ENCODE data around the gene MAP2.

MAP2 gene

GRCh38 chr2:209644842-209645241 is 221.0 kb downstream of the MAP2 start:
- DNase-seq (ENCODE audit: low read depth in 1 of 2, low spot score in 1 of 2), result no peak

GRCh38 chr2:209648714-209649113 is 224.9 kb downstream of the MAP2 start:
- DNase-seq (ENCODE audit: low read depth in 1 of 2, low spot score in 1 of 2), result no peak

- no peak for DNase-seq (ENCODE audit: low read depth in 1 of 2, low spot score in 1 of 2)
Measured at GRCh38 chr2:209653134-209653533, 229.3 kb downstream of the MAP2 start.

DNA sequence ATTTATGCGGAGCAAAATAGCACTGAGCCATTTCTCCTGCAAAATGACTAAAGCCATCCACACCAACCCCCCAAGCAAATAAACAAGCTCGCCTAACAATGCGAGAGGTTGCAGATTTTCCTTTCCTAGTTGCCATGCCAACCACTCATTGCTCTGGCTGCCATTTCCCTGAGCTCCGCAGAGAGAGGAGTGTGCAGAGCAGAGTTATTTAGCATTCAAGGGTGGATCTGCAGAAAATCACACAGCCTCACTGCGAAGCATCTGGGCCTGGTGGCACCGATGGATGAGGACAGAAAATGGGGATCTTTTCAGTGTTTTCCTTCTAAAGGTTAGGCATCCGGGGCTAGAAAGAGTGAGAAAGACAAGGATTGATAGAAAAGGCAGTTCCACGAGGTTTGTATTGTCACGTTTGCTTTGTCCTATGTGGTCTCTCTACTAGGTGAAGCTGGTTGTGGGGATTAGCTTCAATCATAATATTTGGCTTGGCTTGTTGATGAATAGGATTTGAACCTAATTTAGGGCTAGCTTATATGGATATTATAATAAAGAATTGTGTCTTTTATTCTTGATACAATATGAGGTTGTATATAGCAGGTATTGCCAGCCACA is 237.5 kb downstream of the MAP2 start:
- DNase-seq (ENCODE audit: low read depth in 1 of 2, low spot score in 1 of 2), result no peak

DNA sequence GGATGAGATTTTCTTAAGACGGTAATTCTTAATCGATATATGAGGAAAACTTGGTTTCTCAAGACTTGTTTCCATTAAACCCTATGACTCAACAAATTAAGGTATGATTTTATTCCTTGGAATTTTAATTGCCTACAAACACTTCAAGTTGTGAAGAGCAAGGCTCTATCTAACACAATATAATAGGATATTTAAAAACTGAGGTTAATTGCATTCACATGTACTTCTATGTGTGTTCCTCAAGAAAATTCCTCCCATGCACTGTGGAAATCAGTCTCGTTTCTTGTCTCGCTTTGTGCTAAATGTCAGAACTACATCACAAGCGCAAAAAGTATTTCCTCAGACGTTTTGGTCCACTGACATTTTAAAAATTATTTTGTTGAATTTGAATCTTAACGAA is 238.2 kb downstream of the MAP2 start:
- DNase-seq (ENCODE audit: low read depth in 1 of 2, low spot score in 1 of 2), result no peak

- no peak for DNase-seq (ENCODE audit: low read depth in 1 of 2, low spot score in 1 of 2)
Measured at GRCh38 chr2:209663139-209663538, 239.3 kb downstream of the MAP2 start.

DNA sequence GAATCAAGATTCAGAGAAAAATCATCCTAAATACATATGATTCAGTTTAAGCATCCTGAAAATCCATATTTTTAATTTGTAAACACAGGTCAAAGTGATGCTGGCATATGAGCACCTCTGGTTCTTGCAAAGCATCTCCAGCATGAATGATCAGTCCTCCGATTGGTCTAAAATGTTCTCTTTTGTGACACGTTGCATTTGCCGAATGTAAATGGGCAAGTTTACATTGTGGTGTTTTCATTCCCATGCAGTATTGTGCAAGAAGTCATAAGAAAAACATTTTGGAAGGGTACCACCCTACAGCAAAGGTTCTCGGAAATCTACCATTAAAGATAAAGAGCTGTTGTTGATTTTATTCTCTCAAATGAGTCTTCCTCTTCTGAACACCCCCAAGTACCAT is 239.8 kb downstream of the MAP2 start:
- DNase-seq (ENCODE audit: low read depth in 1 of 2, low spot score in 1 of 2), result no peak

DNA sequence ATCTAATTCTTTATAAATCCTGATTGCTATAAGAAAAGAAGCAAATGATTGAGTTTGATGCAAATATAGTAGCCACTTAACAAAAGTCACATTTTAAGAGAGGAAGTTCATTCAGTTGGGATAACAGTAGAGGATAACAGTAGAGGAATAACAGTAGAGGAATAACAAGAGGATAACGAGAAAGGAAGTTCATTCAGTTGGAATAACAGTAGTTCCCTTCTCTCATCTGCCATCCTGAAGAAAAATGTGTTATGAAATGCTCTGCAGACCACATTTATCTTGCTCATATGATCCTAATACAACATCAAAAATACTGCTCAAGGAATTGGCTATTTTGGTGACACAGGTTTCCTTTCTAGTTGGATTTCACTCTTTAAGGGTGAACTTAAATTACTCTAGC is 242.4 kb downstream of the MAP2 start:
- DNase-seq (ENCODE audit: low read depth in 1 of 2, low spot score in 1 of 2), result no peak

- DNase-seq (ENCODE audit: low read depth in 1 of 2, low spot score in 1 of 2), result no peak
Measured at GRCh38 chr2:209671020-209671680, 247.3 kb downstream of the MAP2 start.

DNA sequence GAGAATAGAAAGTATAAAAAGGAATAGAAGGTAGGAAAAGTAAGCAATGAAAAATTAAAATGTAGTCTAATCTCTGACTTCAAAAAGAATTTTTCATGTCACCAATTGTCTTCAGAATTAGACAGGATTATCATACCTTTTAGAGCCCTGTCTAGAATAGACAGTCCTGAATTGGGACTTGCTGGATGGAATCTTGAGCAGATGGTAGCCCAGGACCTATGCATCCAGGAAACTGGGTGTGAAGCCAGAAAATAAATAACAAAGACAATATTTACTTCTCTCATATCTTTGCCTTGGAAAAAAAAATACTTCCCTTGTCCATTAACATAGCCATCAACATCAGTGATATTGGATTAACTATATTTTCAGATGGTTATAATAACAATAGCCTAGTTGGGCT is 250.0 kb downstream of the MAP2 start:
- DNase-seq (ENCODE audit: low read depth in 1 of 2, low spot score in 1 of 2), result no peak

GRCh38 chr2:209680596-209680995 is 256.7 kb downstream of the MAP2 start:
- no peak for DNase-seq (ENCODE audit: low read depth in 1 of 2, low spot score in 1 of 2)

- no peak for DNase-seq (ENCODE audit: low read depth in 1 of 2, low spot score in 1 of 2)
Measured at GRCh38 chr2:209681201-209681735, 257.4 kb downstream of the MAP2 start.

DNA sequence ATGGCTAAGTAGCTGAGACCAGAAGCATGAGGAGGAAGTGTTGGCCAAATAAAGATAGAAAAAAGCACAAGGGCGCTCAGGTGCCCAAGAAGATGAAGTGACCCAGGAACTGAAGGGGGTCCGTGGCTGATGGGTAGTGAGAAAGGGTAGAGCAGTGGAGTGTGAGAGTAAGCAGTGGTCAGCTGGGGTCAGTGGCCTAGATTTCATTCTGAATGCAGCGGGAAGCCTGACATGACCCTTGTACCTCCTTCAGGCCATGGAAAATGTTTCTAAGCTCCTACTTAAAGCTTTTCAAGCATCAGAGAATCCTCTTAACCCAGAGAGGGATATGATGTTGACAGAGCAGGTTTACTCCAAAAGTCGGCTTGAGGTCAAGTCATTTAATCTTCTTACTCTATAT is 258.8 kb downstream of the MAP2 start:
- DNase-seq (ENCODE audit: low read depth in 1 of 2, low spot score in 1 of 2), result no peak

- no peak for DNase-seq (ENCODE audit: low read depth in 1 of 2, low spot score in 1 of 2)
Measured at GRCh38 chr2:209685340-209685739, 261.5 kb downstream of the MAP2 start.

- DNase-seq (ENCODE audit: low read depth in 1 of 2, low spot score in 1 of 2), result no peak
Measured at GRCh38 chr2:209685963-209686362, 262.1 kb downstream of the MAP2 start.

DNA sequence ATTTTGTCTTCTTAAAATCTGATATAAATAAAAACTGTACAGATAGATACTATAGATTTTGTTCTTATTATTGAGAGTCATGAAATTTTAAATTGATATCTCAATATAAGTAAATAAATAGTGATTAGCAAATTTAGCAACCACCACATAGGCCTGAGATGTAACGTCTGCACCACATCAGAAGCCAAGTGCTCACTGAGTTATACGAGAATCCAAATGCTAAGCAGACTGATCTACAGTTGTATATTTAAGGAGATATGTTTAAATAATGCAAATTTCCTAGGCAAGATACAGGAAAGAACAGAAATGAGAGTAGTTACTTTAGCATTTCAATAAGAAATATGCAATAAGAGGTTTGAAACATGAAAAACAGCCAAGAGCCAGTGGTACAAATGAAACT is 262.6 kb downstream of the MAP2 start:
- no peak for DNase-seq (ENCODE audit: low read depth in 1 of 2, low spot score in 1 of 2)

- DNase-seq (ENCODE audit: low read depth in 1 of 2, low spot score in 1 of 2), result no peak
Measured at GRCh38 chr2:209687323-209687969, 263.6 kb downstream of the MAP2 start.

DNA sequence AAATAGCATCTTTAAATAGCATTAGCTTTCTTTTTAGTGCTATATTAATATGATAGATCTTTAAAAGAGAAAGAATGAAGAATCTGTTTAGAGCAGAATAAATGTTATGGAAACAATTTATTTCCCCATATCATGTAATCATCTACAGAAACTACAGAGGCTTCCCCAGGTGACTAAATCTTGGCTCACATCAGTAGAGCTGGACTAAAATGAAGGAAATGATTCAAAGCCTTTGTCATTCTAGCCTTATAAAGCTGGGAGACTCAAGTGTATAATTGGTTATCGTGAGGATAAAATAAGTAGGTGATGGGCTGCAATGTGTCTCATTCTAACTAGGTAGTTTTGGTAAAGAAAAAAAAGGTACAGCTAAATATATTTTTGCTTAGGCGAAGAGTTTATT is 264.5 kb downstream of the MAP2 start:
- no peak for DNase-seq (ENCODE audit: low read depth in 1 of 2, low spot score in 1 of 2)

- no peak for DNase-seq (ENCODE audit: low read depth in 1 of 2, low spot score in 1 of 2)
Measured at GRCh38 chr2:209690029-209690754, 266.3 kb downstream of the MAP2 start.

DNA sequence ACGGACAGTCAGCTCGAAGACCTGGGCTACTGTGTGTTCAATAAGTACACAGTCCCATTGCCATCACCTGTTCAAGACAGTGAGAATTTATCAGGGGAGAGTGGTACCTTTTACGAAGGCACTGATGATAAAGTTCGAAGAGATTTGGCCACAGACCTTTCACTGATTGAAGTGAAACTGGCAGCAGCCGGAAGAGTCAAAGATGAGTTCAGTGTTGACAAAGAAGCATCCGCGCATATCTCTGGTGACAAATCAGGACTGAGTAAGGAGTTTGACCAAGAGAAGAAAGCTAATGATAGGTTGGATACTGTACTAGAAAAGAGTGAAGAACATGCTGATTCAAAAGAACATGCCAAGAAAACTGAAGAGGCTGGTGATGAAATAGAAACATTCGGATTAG is 270.9 kb downstream of the MAP2 start:
- no peak for DNase-seq (ENCODE audit: low read depth in 1 of 2, low spot score in 1 of 2)

DNA sequence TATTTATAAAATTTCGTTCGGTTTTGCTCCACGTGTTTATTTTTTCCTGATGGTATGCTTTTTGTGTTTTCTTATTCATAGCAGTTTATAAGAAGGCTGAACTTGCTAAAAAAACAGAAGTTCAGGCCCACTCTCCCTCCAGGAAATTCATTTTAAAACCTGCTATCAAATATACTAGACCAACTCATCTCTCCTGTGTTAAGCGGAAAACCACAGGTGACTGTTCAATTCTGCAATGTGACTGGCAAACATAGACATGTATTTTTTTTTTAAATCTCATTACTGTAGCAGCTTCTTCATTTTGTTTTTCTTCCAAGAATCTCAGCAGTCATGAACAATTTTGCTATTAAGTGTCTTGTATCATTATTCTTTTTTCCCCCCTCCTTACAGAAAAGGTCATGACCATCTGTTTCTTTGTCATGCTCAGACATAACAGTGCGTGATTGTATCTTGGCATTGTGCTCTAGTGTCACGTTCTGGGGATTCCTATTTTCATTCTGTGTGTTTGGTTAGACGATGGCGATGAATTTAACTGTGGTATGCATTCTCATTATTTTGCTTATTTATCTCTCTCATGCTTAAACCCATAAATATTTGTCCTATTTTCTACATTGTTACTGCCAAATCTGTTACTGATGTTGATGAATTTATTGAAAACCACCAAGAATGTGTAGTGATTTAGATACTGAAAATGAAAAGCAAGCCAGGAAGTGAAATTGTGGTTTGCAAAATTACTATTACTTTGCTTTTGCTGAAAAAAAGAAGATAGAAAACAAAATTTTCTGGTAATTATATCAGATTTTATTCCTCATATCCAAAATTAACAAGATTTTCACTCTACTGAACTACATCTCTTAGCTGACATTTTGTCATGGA is 273.2 kb downstream of the MAP2 start:
- no peak for DNase-seq (ENCODE audit: low read depth in 1 of 2, low spot score in 1 of 2)
